Naive B cell (primary cell): ENCODE measurements around the gene ABHD4. TPM values are rescaled to one million over a fixed set of nuclear protein-coding genes. Genes with fewer than 3 reads are reported as not detected.
"Not testable (repeated sequence)": the region's sequence is repeated elsewhere in the genome, so short reads cannot be mapped to it uniquely, and the experiment has no call there.

Experiments used
- ATAC-seq, 2 donors: fragments of 150-1000 bp; cut with Tn5 transposase; 2 replicates each; pipeline ENCODE4 v1.10.0; 2021; ENCODE audit warnings: low read depth in 2 of 2, mild to moderate bottlenecking in 2 of 2, moderate library complexity in 2 of 2
- DNase-seq: peaks from one replicate; pipeline ENCODE4 v3.0.0; 2022
- H3K27ac Mint-ChIP-seq, 6 donors: one replicate each; pipeline ENCODE4 v1.8.0; 2020 to 2022; ENCODE audit warnings: mild to moderate bottlenecking in 6 of 6, mixed read lengths in 6 of 6, moderate library complexity in 5 of 6, inconsistent platforms in 2 of 6
- H3K27me3 Mint-ChIP-seq, 3 donors: one replicate each; pipeline ENCODE4 v1.8.0; 2021 to 2022; ENCODE audit warnings: mixed read lengths in 3 of 3, mild to moderate bottlenecking in 1 of 3
- H3K36me3 Mint-ChIP-seq, 2 donors: one replicate each; pipeline ENCODE4 v1.8.0; 2020 to 2022; ENCODE audit warnings: mixed read lengths in 2 of 2, inconsistent platforms in 1 of 2, mild to moderate bottlenecking in 1 of 2
- H3K4me1 Mint-ChIP-seq, 3 donors: one replicate each; pipeline ENCODE4 v1.8.0; 2020 to 2022; ENCODE audit warnings: mixed read lengths in 3 of 3, inconsistent platforms in 1 of 3, mild to moderate bottlenecking in 1 of 3, moderate library complexity in 1 of 3
- H3K4me3 Mint-ChIP-seq, 8 donors: one replicate each; pipeline ENCODE4 v1.8.0; 2020 to 2022; ENCODE audit warnings: mild to moderate bottlenecking in 8 of 8, mixed read lengths in 8 of 8, moderate library complexity in 8 of 8, inconsistent platforms in 2 of 8
- H3K9me3 Mint-ChIP-seq, 7 donors: one replicate each; pipeline ENCODE4 v1.8.0; 2020 to 2022; ENCODE audit warnings: mixed read lengths in 7 of 7, mild to moderate bottlenecking in 5 of 7, inconsistent platforms in 2 of 7, moderate library complexity in 1 of 7
- polyA plus RNA-seq, 6 donors: library from polyadenylated mRNA; unstranded; fragments of 300-500 nt; fragmentation: Illumina TruSeq; gene quantifications; one replicate each; pipeline ENCODE4 v1.2.3, GENCODE V29; 2021; ENCODE audit warnings: low read depth in 6 of 6

Gene ABHD4
- polyA plus RNA-seq, 6 donors from 2014 or later, result 4.8 to 14.1 (median 9.2) TPM

GRCh38 chr14:22627506-22628263, 29.6 kb downstream of the ABHD4 start:
- H3K9me3 Mint-ChIP-seq, result peaks cover 6 to 18% (median 14%) of the 10 kb centered on the region in 7 donors
- H3K4me1 Mint-ChIP-seq, result no peaks in the 10 kb centered on the region
- H3K36me3 Mint-ChIP-seq, result peaks cover 5 to 22% of the 10 kb centered on the region in 2 donors
- peaks cover 7 to 28% (median 28%) of the 10 kb centered on the region in 3 donors for H3K27me3 Mint-ChIP-seq
- DNase-seq, result no peak
- ATAC-seq, result no peak
- H3K27ac Mint-ChIP-seq, result no peak overlapping the region
- no peak overlapping the region for H3K4me3 Mint-ChIP-seq

GRCh38 chr14:22629361-22629760, 31.3 kb downstream of the ABHD4 start:
- Mint-ChIP-seq H3K27ac (no peak overlapping the region), H3K9me3 (peaks cover 6 to 18% (median 14%) of the 10 kb centered on the region in 7 donors), H3K4me3 (no peak overlapping the region), H3K27me3 (peaks cover 7 to 41% (median 28%) of the 10 kb centered on the region in 3 donors), H3K4me1 (no peaks in the 10 kb centered on the region), H3K36me3 (peaks cover 5 to 22% of the 10 kb centered on the region in 2 donors)
- ATAC-seq (no peak), DNase-seq (no peak)

- H3K27ac Mint-ChIP-seq, result no peak overlapping the region
Measured at GRCh38 chr14:22630066-22630465, 32.0 kb downstream of the ABHD4 start.

GRCh38 chr14:22630486-22630885, 32.4 kb downstream of the ABHD4 start:
- H3K27me3 Mint-ChIP-seq, result peaks cover 7 to 41% (median 28%) of the 10 kb centered on the region in 3 donors
- H3K27ac Mint-ChIP-seq, result no peak overlapping the region
- peaks cover 6 to 18% (median 14%) of the 10 kb centered on the region in 7 donors for H3K9me3 Mint-ChIP-seq
- H3K4me3 Mint-ChIP-seq, result no peak overlapping the region
- H3K36me3 Mint-ChIP-seq, result peaks cover 5 to 22% of the 10 kb centered on the region in 2 donors
- ATAC-seq, result no peak
- H3K4me1 Mint-ChIP-seq, result no peaks in the 10 kb centered on the region
- no peak for DNase-seq

More at GRCh38 chr14:22630066-22630465, 32.0 kb downstream of the ABHD4 start:
- H3K27me3 Mint-ChIP-seq, result peaks cover 7 to 41% (median 28%) of the 10 kb centered on the region in 3 donors
- no peaks in the 10 kb centered on the region for H3K4me1 Mint-ChIP-seq
- H3K36me3 Mint-ChIP-seq, result peaks cover 5 to 22% of the 10 kb centered on the region in 2 donors
- DNase-seq, result no peak
- H3K9me3 Mint-ChIP-seq, result peaks cover 6 to 18% (median 14%) of the 10 kb centered on the region in 7 donors
- ATAC-seq, result no peak
- H3K4me3 Mint-ChIP-seq, result peak overlapping the region in 1 of 8 donors; percentile 12

- H3K4me3 Mint-ChIP-seq, result no peak overlapping the region
- ATAC-seq, result no peak
- no peak for DNase-seq
- H3K36me3 Mint-ChIP-seq, result peaks cover 5 to 22% of the 10 kb centered on the region in 2 donors
- no peaks in the 10 kb centered on the region for H3K4me1 Mint-ChIP-seq
- H3K9me3 Mint-ChIP-seq, result peaks cover 6 to 18% (median 14%) of the 10 kb centered on the region in 7 donors
- no peak overlapping the region for H3K27ac Mint-ChIP-seq
- peaks cover 7 to 33% (median 21%) of the 10 kb centered on the region in 3 donors for H3K27me3 Mint-ChIP-seq
Measured at GRCh38 chr14:22634233-22634900, 36.3 kb downstream of the ABHD4 start.

- H3K4me3 Mint-ChIP-seq, ATAC-seq, DNase-seq, H3K4me1 Mint-ChIP-seq, H3K27ac Mint-ChIP-seq: not testable (repeated sequence)
- peaks cover under 1 to 11% (median 6%) of the 10 kb centered on the region in 7 donors for H3K9me3 Mint-ChIP-seq
- peaks cover 0 to 25% (median 10%) of the 10 kb centered on the region in 3 donors for H3K27me3 Mint-ChIP-seq
- peaks cover 5 to 11% of the 10 kb centered on the region in 2 donors for H3K36me3 Mint-ChIP-seq
Measured at GRCh38 chr14:22635980-22636379, 37.9 kb downstream of the ABHD4 start.

- DNase-seq (no peak), ATAC-seq (no peak)
- H3K4me3 Mint-ChIP-seq, result no peak overlapping the region
- H3K36me3 Mint-ChIP-seq, result no peaks in the 10 kb centered on the region
- H3K27ac Mint-ChIP-seq, result no peak overlapping the region
- no peaks in the 10 kb centered on the region for H3K4me1 Mint-ChIP-seq
- H3K9me3 Mint-ChIP-seq, result peaks cover 0 to 6% (median 0%) of the 10 kb centered on the region in 7 donors
- H3K27me3 Mint-ChIP-seq, result peaks cover 0 to 19% (median 8%) of the 10 kb centered on the region in 3 donors
Measured at GRCh38 chr14:22640192-22640591, 42.1 kb downstream of the ABHD4 start.

GRCh38 chr14:22641846-22642245, 43.7 kb downstream of the ABHD4 start:
- no peaks in the 10 kb centered on the region for H3K4me1 Mint-ChIP-seq

GRCh38 chr14:22644305-22644635, 46.2 kb downstream of the ABHD4 start, which contains the start of gene OR6J1:
Gene OR6J1 (minus strand): TSS chr14:22644352. CDS start chr14:22634811, 9,541 bp downstream.
- no peaks in the 10 kb centered on the region for H3K36me3 Mint-ChIP-seq
- DNase-seq (no peak), ATAC-seq (no peak)
- H3K4me3 Mint-ChIP-seq, result peak within 1 kb of the TSS in 1 of 8 donors; percentile 57
- H3K27me3 Mint-ChIP-seq, result peaks cover 8 to 19% (median 8%) of the 10 kb centered on the region in 3 donors
- no peaks in the 10 kb centered on the region for H3K4me1 Mint-ChIP-seq
- H3K27ac Mint-ChIP-seq, result peak within 1 kb of the TSS in 1 of 6 donors; percentile 16
- H3K9me3 Mint-ChIP-seq, result peaks cover 0 to 3% (median 0%) of the 10 kb centered on the region in 7 donors

More at GRCh38 chr14:22641846-22642245, 43.7 kb downstream of the ABHD4 start:
- ATAC-seq, result no peak
- Mint-ChIP-seq H3K9me3 (peaks cover 0 to 3% (median 0%) of the 10 kb centered on the region in 7 donors), H3K27ac (no peak overlapping the region), H3K4me3 (no peak overlapping the region), H3K36me3 (no peaks in the 10 kb centered on the region), H3K27me3 (peaks cover 0 to 19% (median 8%) of the 10 kb centered on the region in 3 donors)
- DNase-seq, result no peak

GRCh38 chr14:22646570-22647254, 48.6 kb downstream of the ABHD4 start:
- H3K27me3 Mint-ChIP-seq, result peaks cover 0 to 11% (median 8%) of the 10 kb centered on the region in 3 donors
- H3K27ac Mint-ChIP-seq, result peak overlapping the region in 1 of 6 donors; percentile 43
- H3K36me3 Mint-ChIP-seq, result no peaks in the 10 kb centered on the region
- DNase-seq (no peak), ATAC-seq (no peak)
- H3K9me3 Mint-ChIP-seq, result peaks cover 0 to 3% (median 0%) of the 10 kb centered on the region in 7 donors
- no peaks in the 10 kb centered on the region for H3K4me1 Mint-ChIP-seq
- H3K4me3 Mint-ChIP-seq, result no peak overlapping the region

- Mint-ChIP-seq H3K9me3 (peaks cover 0 to 3% (median 0%) of the 10 kb centered on the region in 7 donors), H3K4me1 (no peaks in the 10 kb centered on the region), H3K4me3 (no peak overlapping the region), H3K27ac (no peak overlapping the region), H3K36me3 (no peaks in the 10 kb centered on the region), H3K27me3 (peaks cover 0 to 9% (median 8%) of the 10 kb centered on the region in 3 donors)
- DNase-seq (no peak), ATAC-seq (no peak)
Measured at GRCh38 chr14:22648506-22648905, 50.4 kb downstream of the ABHD4 start.

- DNase-seq, result no peak
- no peaks in the 10 kb centered on the region for H3K36me3 Mint-ChIP-seq
- H3K27me3 Mint-ChIP-seq, result peaks cover 0 to 8% (median 0%) of the 10 kb centered on the region in 3 donors
- no peak for ATAC-seq
- peaks cover 0 to 3% (median 0%) of the 10 kb centered on the region in 7 donors for H3K9me3 Mint-ChIP-seq
- peak overlapping the region in 1 of 6 donors; percentile 12 for H3K27ac Mint-ChIP-seq
- H3K4me3 Mint-ChIP-seq, result no peak overlapping the region
- H3K4me1 Mint-ChIP-seq, result no peaks in the 10 kb centered on the region
Measured at GRCh38 chr14:22650046-22650739, 52.1 kb downstream of the ABHD4 start.
